GM18511 (cell line): ENCODE measurements around the gene SPINK14.
A peak's percentile ranks its signal among the peaks of the same experiment; 100 is the strongest.

Experiments
- ATAC-seq: cut with Tn5 transposase; IDR thresholded peaks from one replicate; pipeline ENCODE4 v1.9.1; 2021; ENCODE audit warnings: mild to moderate bottlenecking, moderate library complexity; ENCODE audit not compliant: unreplicated experiment

SPINK14 gene

GRCh38 chr5:148168246-148168645 is at the start of gene SPINK14:
Gene SPINK14 (plus strand): TSS chr5:148168546. CDS start chr5:148169733, 1,187 bp downstream.
- no peak for ATAC-seq

GRCh38 chr5:148120317-148120716 is 48.0 kb upstream of the SPINK14 start:
- no peak for ATAC-seq

- no peak for ATAC-seq
Measured at GRCh38 chr5:148125641-148126040, 42.7 kb upstream of the SPINK14 start.

GRCh38 chr5:148135091-148136048 is 33.0 kb upstream of the SPINK14 start:
- ATAC-seq: no peak

- no peak for ATAC-seq
Measured at GRCh38 chr5:148140846-148141245, 27.5 kb upstream of the SPINK14 start.

- ATAC-seq: no peak
Measured at GRCh38 chr5:148141645-148142044, 26.7 kb upstream of the SPINK14 start.

- ATAC-seq: no peak
Measured at GRCh38 chr5:148145916-148146315, 22.4 kb upstream of the SPINK14 start.

GRCh38 chr5:148146487-148146886 is 21.9 kb upstream of the SPINK14 start:
- ATAC-seq: no peak

GRCh38 chr5:148147415-148147814 is 20.9 kb upstream of the SPINK14 start:
- ATAC-seq: no peak

- ATAC-seq: no peak
Measured at GRCh38 chr5:148151872-148152271, 16.5 kb upstream of the SPINK14 start.

GRCh38 chr5:148152781-148153180 is 15.6 kb upstream of the SPINK14 start:
- ATAC-seq: no peak

- no peak for ATAC-seq
Measured at GRCh38 chr5:148156609-148157008, 11.7 kb upstream of the SPINK14 start.

- no peak for ATAC-seq
Measured at GRCh38 chr5:148162038-148162437, 6.3 kb upstream of the SPINK14 start.

- ATAC-seq: no peak
Measured at GRCh38 chr5:148163345-148163744, 5.0 kb upstream of the SPINK14 start.

GRCh38 chr5:148166550-148167283 is 1.6 kb upstream of the SPINK14 start:
- no peak for ATAC-seq

GRCh38 chr5:148172377-148172776 is 4.0 kb downstream of the SPINK14 start:
- no peak for ATAC-seq

GRCh38 chr5:148176480-148176879 is 8.1 kb downstream of the SPINK14 start:
- ATAC-seq: no peak

GRCh38 chr5:148177207-148177606 is 8.9 kb downstream of the SPINK14 start:
- no peak for ATAC-seq

GRCh38 chr5:148179234-148179824 is 11.0 kb downstream of the SPINK14 start:
- peak; percentile 80 for ATAC-seq

- peak; percentile 77 for ATAC-seq
Measured at GRCh38 chr5:148186248-148187003, 18.1 kb downstream of the SPINK14 start.

- ATAC-seq: no peak
Measured at GRCh38 chr5:148191010-148191409, 22.7 kb downstream of the SPINK14 start.
